GM23338 (cell line): Measurements from ENCODE around the gene CCL24. TPM values are rescaled to one million over a fixed set of nuclear protein-coding genes. Genes with fewer than 3 reads are reported as not detected.
A peak's percentile ranks its signal among the peaks of the same experiment; 100 is the strongest.

Experiments
- ATAC-seq: fragments of 200-7000 bp; cut with Tn5 transposase; 3 replicates; pipeline ENCODE4 v1.9.1; 2020
- DNase-seq: peaks from one replicate; pipeline ENCODE4 v3.0.0-alpha.2; 2015; ENCODE audit warnings: low spot score
- H2AFZ ChIP-seq: fragments of 200-600 bp; sonication (generic); 2 replicates; pipeline ENCODE4 v1.8.0; 2016; ENCODE audit warnings: antibody characterized with exemption, mild to moderate bottlenecking, moderate library complexity
- H3F3A ChIP-seq: fragments of 200-600 bp; sonication (generic); replicated peaks from 2 replicates; pipeline ENCODE4 v1.8.0; 2017; ENCODE audit warnings: antibody characterized with exemption, mixed run types, low read depth
- H3K27ac ChIP-seq: fragments of 200-600 bp; sonication (generic); 2 replicates; pipeline ENCODE4 v1.6.1; 2016; ENCODE audit warnings: low read depth
- H3K27me3 ChIP-seq: fragments of 200-600 bp; sonication (generic); 2 replicates; pipeline ENCODE4 v1.8.0; 2016; ENCODE audit warnings: mild to moderate bottlenecking, mixed run types, moderate library complexity; ENCODE audit not compliant: insufficient read depth
- H3K36me3 ChIP-seq: fragments of 200-600 bp; sonication (generic); 2 replicates; pipeline ENCODE4 v1.8.0; 2016; ENCODE audit warnings: mild to moderate bottlenecking; ENCODE audit not compliant: insufficient read depth
- H3K4me1 ChIP-seq: fragments of 200-600 bp; sonication (generic); 2 replicates; pipeline ENCODE4 v1.8.0; 2016; ENCODE audit warnings: mild to moderate bottlenecking, moderate library complexity; ENCODE audit not compliant: insufficient read depth
- H3K4me2 ChIP-seq: fragments of 200-600 bp; sonication (generic); 2 replicates; pipeline ENCODE4 v1.7.1; 2017; ENCODE audit warnings: mixed run types
- H3K4me3 ChIP-seq: fragments of 200-600 bp; sonication (generic); 2 replicates; pipeline ENCODE4 v1.6.1; 2016; ENCODE audit warnings: mixed run types
- H3K79me2 ChIP-seq: fragments of 200-600 bp; sonication (generic); replicated peaks from 2 replicates; pipeline ENCODE4 v1.8.0; 2017; ENCODE audit warnings: mild to moderate bottlenecking; ENCODE audit not compliant: insufficient read depth
- H3K9me2 ChIP-seq: fragments of 200-600 bp; sonication (generic); 2 replicates; pipeline ENCODE4 v1.8.0; 2017; ENCODE audit not compliant: insufficient read depth
- H4K20me1 ChIP-seq: fragments of 200-600 bp; sonication (generic); replicated peaks from 2 replicates; pipeline ENCODE4 v1.8.0; 2017; ENCODE audit warnings: mild to moderate bottlenecking; ENCODE audit not compliant: insufficient read depth
- H3K27ac Mint-ChIP-seq: 2 replicates; pipeline ENCODE4 v1.8.0; 2020; ENCODE audit warnings: inconsistent platforms, mild to moderate bottlenecking, moderate library complexity, mixed read lengths
- H3K27me3 Mint-ChIP-seq: 3 replicates; pipeline ENCODE4 v1.8.0; 2022; ENCODE audit warnings: low read depth, mild to moderate bottlenecking, moderate library complexity, mixed read lengths, inconsistent platforms; ENCODE audit not compliant: insufficient read depth, poor library complexity
- H3K36me3 Mint-ChIP-seq: 3 replicates; pipeline ENCODE4 v1.8.0; 2021; ENCODE audit warnings: low read depth, mild to moderate bottlenecking, inconsistent platforms, moderate library complexity, mixed read lengths
- H3K4me1 Mint-ChIP-seq: 3 replicates; pipeline ENCODE4 v1.8.0; 2020; ENCODE audit warnings: mild to moderate bottlenecking, inconsistent platforms, mixed read lengths
- H3K4me3 Mint-ChIP-seq: 3 replicates; pipeline ENCODE4 v1.8.0; 2021; ENCODE audit warnings: moderate library complexity, mild to moderate bottlenecking, inconsistent platforms, mixed read lengths
- H3K9me3 Mint-ChIP-seq: 3 replicates; pipeline ENCODE4 v1.8.0; 2020; ENCODE audit warnings: moderate library complexity, mild to moderate bottlenecking, inconsistent platforms, mixed read lengths
- CREB1 ChIP-seq: fragments of 250-450 bp; sonication (Bioruptor Pico); IDR thresholded peaks from 2 replicates; pipeline ENCODE4 v1.5.0; 2020; ENCODE audit warnings: low read depth, mild to moderate bottlenecking, moderate library complexity
- CTCF ChIP-seq, 2 experiments: fragments of 200-600 bp in 1 of 2; sonication (generic) in 1 of 2; conservative IDR thresholded peaks; 2 replicates each; pipeline versions ENCODE4 v1.5.1 to v1.6.1; 2016 to 2017; ENCODE audit warnings: antibody characterized with exemption in 2 of 2, low read depth in 2 of 2, mild to moderate bottlenecking in 2 of 2, moderate library complexity in 1 of 2
- ETS1 ChIP-seq: IDR thresholded peaks from 2 replicates; pipeline ENCODE4 v1.6.1; 2016; ENCODE audit warnings: antibody characterized with exemption
- EZH2 ChIP-seq: fragments of 200-600 bp; sonication (generic); IDR thresholded peaks from one replicate; pipeline ENCODE4 v1.8.0; 2017; ENCODE audit warnings: antibody characterized with exemption, mild to moderate bottlenecking, low read depth; ENCODE audit not compliant: unreplicated experiment
- EZH2phosphoT487 ChIP-seq: fragments of 200-600 bp; sonication (generic); IDR thresholded peaks from one replicate; pipeline ENCODE4 v1.8.1; 2018; ENCODE audit warnings: antibody characterized with exemption; ENCODE audit not compliant: unreplicated experiment
- JUNB ChIP-seq: IDR thresholded peaks from one replicate; pipeline ENCODE4 v1.6.1; 2016; ENCODE audit warnings: antibody characterized with exemption; ENCODE audit not compliant: unreplicated experiment
- NANOG ChIP-seq: IDR thresholded peaks from 2 replicates; pipeline ENCODE4 v1.6.1; 2016; ENCODE audit warnings: antibody characterized with exemption, borderline replicate concordance
- POLR2AphosphoS5 ChIP-seq: IDR thresholded peaks from 2 replicates; pipeline ENCODE4 v1.6.1; 2016; ENCODE audit warnings: antibody characterized with exemption, low read depth
- REST ChIP-seq: IDR thresholded peaks from one replicate; pipeline ENCODE4 v1.6.1; 2018; ENCODE audit warnings: antibody characterized with exemption; ENCODE audit not compliant: unreplicated experiment
- STAT1 ChIP-seq: IDR thresholded peaks from one replicate; pipeline ENCODE4 v1.6.1; 2016; ENCODE audit warnings: antibody characterized with exemption; ENCODE audit not compliant: unreplicated experiment
- ZNF114 ChIP-seq: fragments of 250-450 bp; sonication (Bioruptor Pico); IDR thresholded peaks from 2 replicates; pipeline ENCODE4 v1.5.0; 2020; ENCODE audit warnings: mild to moderate bottlenecking, moderate library complexity
- ZNF331 ChIP-seq: fragments of 250-450 bp; sonication (Bioruptor Pico); IDR thresholded peaks from 2 replicates; pipeline ENCODE4 v1.5.0; 2020; ENCODE audit warnings: low read depth, mild to moderate bottlenecking, moderate library complexity
- ZNF462 ChIP-seq: fragments of 250-450 bp; sonication (Bioruptor Pico); IDR thresholded peaks from 2 replicates; pipeline ENCODE4 v1.5.0; 2020; ENCODE audit warnings: mild to moderate bottlenecking, moderate library complexity
- polyA plus RNA-seq: library from polyadenylated mRNA; unstranded; fragments of >200 nt; fragmentation: Nextera tagmentation; extraction: Ambion mirVana; gene quantifications from 2 replicates; pipeline ENCODE4 v1.2.1, GENCODE V29; 2016
- total RNA-seq: library from RNA; depleted of rRNA; stranded (reverse); fragments of >200 nt; shearing (Covaris generic); gene quantifications from 2 replicates; pipeline ENCODE4 v1.2.3, GENCODE V29; 2014

Gene CCL24
- total and polyA plus RNA-seq, 2 experiments from 2014 or later, result not detected

GRCh38 chr7:75772081-75773077 lies 41.2 kb downstream of the CCL24 start, which contains the start of gene CCL26:
TSS of gene CCL26 (minus strand) at chr7:75772211. CDS start at chr7:75772176, 35 bp downstream.
- H3K4me3 Mint-ChIP-seq, result no peak within 1 kb of the TSS
- no peak within 1 kb of the TSS for H3K4me3 ChIP-seq
- peaks cover 3% of the 10 kb centered on the region for H3K4me1 Mint-ChIP-seq
- H3K27ac Mint-ChIP-seq, result peak within 1 kb of the TSS; percentile 70; the same call in 1 of the 2 replicates
- no peaks in the 10 kb centered on the region for H3K79me2 ChIP-seq
- H4K20me1 ChIP-seq, result no peaks in the 10 kb centered on the region
- no peak for ATAC-seq
- H3K27me3 Mint-ChIP-seq, result peaks cover 5% of the 10 kb centered on the region
- no peaks in the 10 kb centered on the region; the same call in 2 of the 3 replicates for H3K9me3 Mint-ChIP-seq
- no peak within 1 kb of the TSS for H3K27ac ChIP-seq
- H3K36me3 Mint-ChIP-seq, result no peaks in the 10 kb centered on the region
- no peaks in the 10 kb centered on the region for H3K9me2 ChIP-seq
- DNase-seq, result no peak
- H3F3A ChIP-seq, result no peaks in the 10 kb centered on the region
- TF ChIP-seq ZNF331 (CRISPR knock-in tag) (no peak), REST (no peak), STAT1 (no peak), NANOG (no peak), JUNB (no peak), CREB1 (no peak), EZH2 (no peak), EZH2phosphoT487 (no peak), ETS1 (no peak), ZNF114 (CRISPR knock-in tag) (no peak), POLR2AphosphoS5 (no peak), ZNF462 (CRISPR knock-in tag) (no peak), CTCF (conservative IDR thresholded peaks at IDR 0.05; ENCODE audit: low read depth in 2 of 2) (no peak)
- no peaks in the 10 kb centered on the region for H3K27me3 ChIP-seq
- no peak within 1 kb of the TSS for H3K4me2 ChIP-seq
- H2AFZ ChIP-seq, result no peak within 1 kb of the TSS
- H3K36me3 ChIP-seq, result no peaks in the 10 kb centered on the region
- no peaks in the 10 kb centered on the region for H3K4me1 ChIP-seq
